SH-SY5Y (cell line): ENCODE results near the gene MPG.

Experiments used
- GATA2 ChIP-seq: IDR thresholded peaks from 2 replicates; pipeline ENCODE4 v1.6.1; 2011; ENCODE audit warnings: mild to moderate bottlenecking, low read depth, low read length
- GATA3 ChIP-seq: IDR thresholded peaks from 2 replicates; pipeline ENCODE4 v1.6.1; 2011; ENCODE audit warnings: low read depth, mild to moderate bottlenecking, low read length, moderate library complexity

MPG gene

DNA sequence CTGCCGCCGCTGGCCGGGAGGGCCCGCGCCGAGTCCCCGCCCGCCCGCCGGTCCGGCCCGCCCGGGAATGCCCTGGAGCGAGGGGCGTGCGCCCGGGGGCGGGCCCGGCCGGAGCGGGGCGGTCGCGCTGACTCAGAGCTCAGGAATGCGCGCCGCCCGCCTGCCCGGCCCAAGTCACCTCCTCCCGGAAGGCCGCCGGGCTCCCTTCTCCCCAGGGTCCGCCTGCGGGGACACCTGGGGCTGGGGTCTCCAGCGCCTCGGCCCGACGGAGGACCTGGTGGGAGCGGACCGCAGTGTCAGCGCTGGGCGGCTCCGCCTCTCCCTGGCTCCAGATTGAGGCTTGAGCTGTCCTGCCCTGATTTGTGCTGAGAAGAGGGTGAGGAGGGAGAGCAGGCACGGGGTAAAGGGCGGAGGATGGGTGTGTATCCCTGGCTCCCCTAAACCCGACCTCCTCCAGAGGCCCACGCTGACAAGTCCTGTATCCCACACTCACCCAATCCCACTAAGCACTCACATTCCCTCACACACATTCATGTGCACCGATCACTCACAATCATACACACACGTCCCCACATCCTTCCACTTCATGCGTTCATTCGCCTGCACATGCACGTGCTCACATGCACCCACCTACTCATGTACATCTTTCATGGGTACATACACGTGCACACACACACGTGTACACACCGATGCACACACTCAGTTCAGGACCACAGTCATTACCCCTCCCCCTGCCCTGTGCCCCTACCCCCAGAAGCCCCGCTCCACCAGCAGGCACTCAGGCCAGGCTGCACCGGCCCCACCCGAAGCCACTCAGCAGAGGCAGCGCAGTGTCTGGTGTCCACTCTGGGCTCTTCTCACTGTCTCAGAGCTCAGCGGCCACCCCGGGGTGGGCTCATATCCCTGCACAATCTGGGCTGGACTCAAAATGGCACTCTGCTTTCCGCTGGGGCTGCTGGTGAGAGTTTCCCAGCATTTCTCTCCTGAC is 5.2 kb upstream of the MPG start, which contains the start of gene RHBDF1:
RHBDF1 (minus strand) TSS at position 71 of the 988 bp plus-strand sequence. CDS start 7,616 bp downstream, outside the sequence.
- TF ChIP-seq GATA3, result no peak
- TF ChIP-seq GATA2, result no peak

GRCh38 chr16:74051-74746 is 3.8 kb upstream of the MPG start:
- TF ChIP-seq GATA2 (no peak), GATA3 (no peak)

DNA sequence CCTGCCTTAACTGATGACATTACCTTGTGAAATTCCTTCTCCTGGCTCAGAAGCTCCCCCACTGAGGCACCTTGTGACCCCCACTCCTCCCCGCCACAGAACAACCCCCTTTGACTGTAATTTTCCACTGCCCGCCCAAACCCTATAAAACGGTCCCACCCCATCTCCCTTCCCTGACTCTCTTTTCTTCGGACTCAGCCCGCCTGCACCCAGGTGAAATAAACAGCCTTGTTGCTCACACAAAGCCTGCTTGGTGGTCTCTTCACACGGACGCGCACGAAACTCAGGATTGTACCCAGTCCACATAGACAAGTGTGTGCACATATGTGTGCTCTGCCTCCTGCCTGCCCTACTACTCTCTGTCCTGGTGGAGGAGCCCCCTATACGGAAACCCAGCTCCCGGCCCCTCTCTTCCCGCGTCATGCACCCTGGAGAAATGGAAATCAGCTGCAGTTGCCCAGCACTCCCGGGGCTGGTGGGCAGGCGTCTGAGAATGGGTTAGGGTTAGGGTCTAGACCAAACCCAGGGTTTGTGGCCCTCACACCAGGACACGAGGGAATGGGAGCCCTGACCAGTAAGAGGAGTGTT is 3.2 kb upstream of the MPG start:
- no peak for TF ChIP-seq GATA3
- no peak for TF ChIP-seq GATA2

- TF ChIP-seq GATA2, result no peak
- no peak for TF ChIP-seq GATA3
These were observed 2.2 kb upstream of the MPG start for GRCh38 chr16:75580-76501.

DNA sequence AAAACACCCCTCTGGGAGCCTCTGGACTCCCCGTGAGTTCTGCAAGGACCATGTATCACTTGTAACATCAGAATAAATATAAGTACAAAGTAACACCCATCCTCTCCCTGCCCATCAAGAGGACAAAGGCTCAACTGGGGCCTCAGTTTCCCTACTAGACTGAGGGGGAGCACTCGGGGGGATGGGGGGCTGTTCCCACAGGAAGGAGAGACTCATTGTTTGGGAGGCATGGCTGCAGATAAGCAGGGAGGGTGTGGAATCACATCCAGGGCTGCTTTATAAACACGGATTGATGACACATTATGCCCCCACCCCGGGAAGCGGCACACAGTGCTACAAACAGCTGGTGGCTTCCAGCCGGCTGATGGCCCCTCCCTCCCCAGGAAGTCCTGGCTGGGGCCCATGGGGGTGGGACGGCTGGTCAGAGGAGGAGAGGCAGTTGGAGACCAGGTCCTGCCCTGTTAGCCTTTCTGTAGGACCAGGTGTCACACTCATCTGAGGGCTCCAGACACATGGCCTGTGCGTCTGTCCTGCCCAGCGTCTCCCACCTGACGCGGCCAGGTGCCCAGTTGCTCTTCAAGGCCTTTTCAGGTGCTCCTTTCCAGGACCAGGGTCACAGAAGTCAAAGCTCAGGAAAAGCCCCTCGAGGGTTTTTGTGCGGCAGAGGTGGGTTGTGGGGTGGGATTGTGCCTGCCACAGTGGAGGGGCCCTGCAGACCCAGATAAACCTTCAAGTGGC is 1.3 kb upstream of the MPG start:
- TF ChIP-seq GATA3, result no peak
- TF ChIP-seq GATA2, result no peak

GRCh38 chr16:77273-77806 is 685 bp upstream of the MPG start:
- TF ChIP-seq GATA2 (no peak), GATA3 (no peak)

DNA sequence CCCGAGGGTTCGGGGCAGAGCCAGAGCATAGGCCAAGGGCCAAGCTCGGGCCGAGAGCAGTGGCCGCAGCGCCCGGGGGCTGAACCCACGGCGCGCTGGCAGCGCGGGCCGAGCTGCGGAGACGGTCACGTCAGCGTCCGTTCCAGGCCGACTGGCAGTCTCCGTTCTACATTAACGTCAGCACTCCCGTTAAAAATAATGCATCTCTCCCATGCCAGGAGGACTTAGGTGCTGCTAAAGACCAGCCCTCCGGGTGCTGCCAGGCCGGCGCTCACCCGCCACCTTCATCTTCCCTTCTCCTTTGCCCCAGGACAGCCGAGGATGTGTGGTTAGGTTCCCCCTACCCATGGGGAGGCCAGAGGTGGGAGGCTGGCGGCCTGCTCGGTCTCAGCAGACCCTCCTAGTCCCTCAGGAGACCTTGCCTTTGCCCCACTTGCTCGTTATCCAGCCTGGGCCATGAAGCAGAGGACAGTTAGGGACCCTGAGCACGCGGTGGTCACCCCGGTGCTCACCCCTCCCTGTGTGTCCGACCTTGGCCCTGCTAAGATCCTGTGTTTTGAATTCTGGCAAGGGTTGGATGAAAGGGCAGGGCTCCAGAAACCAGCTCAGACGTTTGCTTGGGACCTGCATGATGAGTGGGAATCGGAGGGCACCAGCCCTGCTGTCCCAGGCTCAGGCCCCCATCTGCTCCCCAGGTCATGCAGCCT is 572 bp downstream of the MPG start:
- TF ChIP-seq GATA2, result no peak

DNA sequence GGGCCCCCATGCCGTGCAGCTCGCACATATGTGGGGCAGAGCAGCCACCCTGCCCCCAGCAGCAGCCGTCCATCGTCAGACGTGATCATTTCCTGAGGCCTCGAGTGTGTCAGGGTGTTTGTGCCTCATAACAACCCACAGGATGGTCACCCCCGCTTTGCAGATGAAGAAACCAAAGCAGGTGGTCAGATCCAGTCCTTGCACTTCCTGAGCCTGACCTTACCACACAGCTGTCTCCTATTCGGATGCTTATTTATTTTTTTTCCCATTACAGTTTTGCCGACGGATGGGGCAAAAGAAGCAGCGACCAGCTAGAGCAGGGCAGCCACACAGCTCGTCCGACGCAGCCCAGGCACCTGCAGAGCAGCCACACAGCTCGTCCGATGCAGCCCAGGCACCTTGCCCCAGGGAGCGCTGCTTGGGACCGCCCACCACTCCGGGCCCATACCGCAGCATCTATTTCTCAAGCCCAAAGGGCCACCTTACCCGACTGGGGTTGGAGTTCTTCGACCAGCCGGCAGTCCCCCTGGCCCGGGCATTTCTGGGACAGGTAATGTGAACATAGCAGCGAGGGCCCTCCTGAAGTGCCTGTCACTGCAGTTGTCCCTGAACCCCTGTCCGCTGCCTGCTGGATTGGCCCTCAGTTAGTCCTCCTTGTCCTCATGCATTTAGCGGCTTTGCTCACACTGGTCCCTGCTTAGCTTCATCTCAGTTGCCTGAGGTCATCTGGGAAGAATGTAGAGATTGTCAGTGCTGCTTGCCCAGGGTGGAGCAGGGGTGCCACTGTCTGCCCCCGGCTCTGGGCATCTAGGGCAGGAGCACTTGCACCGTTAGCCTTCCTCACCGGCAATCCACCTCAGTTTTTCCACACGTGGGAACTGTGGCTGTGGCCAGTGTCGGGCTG is 1.4 kb downstream of the MPG start:
- no peak for TF ChIP-seq GATA2
- no peak for TF ChIP-seq GATA3

- TF ChIP-seq GATA2 (no peak), GATA3 (no peak)
These were observed 5.1 kb downstream of the MPG start for GRCh38 chr16:83060-83603.

DNA sequence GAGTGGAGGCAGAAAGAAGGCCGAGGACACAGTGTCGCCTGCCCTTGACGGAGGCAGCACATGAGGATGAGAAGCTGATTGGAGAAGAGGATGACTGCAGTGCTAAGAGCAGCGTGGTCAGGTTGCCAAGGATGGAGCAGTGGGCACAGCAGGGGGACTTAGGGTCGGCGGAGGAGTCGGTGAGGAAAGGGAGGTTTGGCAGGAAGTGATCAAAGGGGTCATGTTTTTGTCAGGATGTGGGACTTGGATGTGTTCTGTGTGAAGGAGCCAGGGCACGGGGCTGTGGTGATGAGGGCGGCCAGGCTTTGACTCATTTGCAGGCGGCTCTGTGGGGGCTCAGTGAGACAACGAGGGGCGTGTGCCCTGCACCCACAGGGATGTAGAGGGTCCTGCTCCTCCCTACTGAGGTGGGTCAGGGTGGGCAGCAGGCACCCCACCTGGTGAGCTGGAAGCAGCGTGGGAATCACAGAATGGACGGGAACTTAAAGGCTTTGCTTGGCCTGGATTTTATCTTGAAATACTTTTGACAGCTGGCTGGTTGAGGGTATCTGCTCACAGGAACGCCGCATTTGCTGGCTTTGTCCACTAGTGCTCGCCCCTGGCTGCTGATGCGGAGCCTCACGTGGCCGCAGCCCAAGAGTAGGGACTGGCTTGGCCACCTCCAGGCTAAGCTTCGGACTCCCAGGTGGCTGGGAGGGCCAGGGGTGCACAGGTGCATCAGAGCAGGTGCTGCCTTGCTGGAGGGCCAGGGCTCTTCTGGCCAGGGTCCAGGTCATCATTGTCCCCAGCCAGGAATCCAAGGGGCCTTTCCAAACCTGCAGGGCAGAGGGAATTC is 6.0 kb downstream of the MPG start:
- TF ChIP-seq GATA2 (no peak), GATA3 (no peak)
